Measurements from ENCODE around the gene SSH3. TPM values are rescaled to one million over a fixed set of nuclear protein-coding genes. Genes with fewer than 3 reads are reported as not detected.

Gene SSH3
- total and polyA plus RNA-seq, 11 donors = 8.1 to 23.9 (median 15.8) TPM

- intact Hi-C loops (cut with DNase I) = loop anchor here in 9 of 10 donors (1.0 to 2.0 kb wide), 6 partner anchors 16 to 150 kb away; partner anchors contain the start of gene CLCF1 (in 1 of the 9)
- WGBS, 4 donors = 34 to 40% (median 37%) methylated on average over 3 of the region's 3 CpGs
- H3K27ac ChIP-seq = peak overlapping the region in 11 of 12 donors; percentile 35 to 100 (median 99)
- ATAC-seq = no peak
- H3K36me3 ChIP-seq = no peaks in the 10 kb centered on the region
- H3K27me3 ChIP-seq = no peaks in the 10 kb centered on the region
- H3K4me3 ChIP-seq = no peak overlapping the region
- TF ChIP-seq CTCF (IDR thresholded peaks at IDR 0.05) (peak; percentile 80 to 95 (median 90)), POLR2A (IDR thresholded peaks at IDR 0.05) (no peak)
- DNase-seq = peak in 4 of 5 donors; percentile 61 to 70 (median 65)
- H3K9me3 ChIP-seq = no peaks in the 10 kb centered on the region
- H3K4me1 ChIP-seq = peaks cover 6 to 55% (median 45%) of the 10 kb centered on the region in 12 donors
These were observed 53.7 kb downstream of the SSH3 start for GRCh38 chr11:67356864-67357561.

- TF ChIP-seq CTCF (IDR thresholded peaks at IDR 0.05) (no peak), POLR2A (IDR thresholded peaks at IDR 0.05) (no peak)
- 74 to 82% (median 78%) methylated on average over 12 of the region's 12 CpGs for WGBS, 4 donors
- peaks cover 6 to 49% (median 37%) of the 10 kb centered on the region in 12 donors for H3K4me1 ChIP-seq
These were observed 54.7 kb downstream of the SSH3 start for GRCh38 chr11:67357831-67358670.

More at GRCh38 chr11:67357831-67358670, 54.7 kb downstream of the SSH3 start:
- Histone ChIP-seq H3K4me3 (no peak overlapping the region), H3K27ac (peak overlapping the region in 1 of 12 donors; percentile 99), H3K9me3 (no peaks in the 10 kb centered on the region), H3K27me3 (no peaks in the 10 kb centered on the region), H3K36me3 (no peaks in the 10 kb centered on the region)
- DNase-seq (no peak), ATAC-seq (no peak)
- intact Hi-C loops (cut with DNase I) = loop anchor here in 9 of 10 donors (1.0 to 2.0 kb wide), 6 partner anchors 15 to 149 kb away; partner anchors contain the start of gene CLCF1 (in 1 of the 9)

Other genes with a start within 250 kb of the SSH3 start
- 100 to 1,000 TPM in 1 of 9 donors, 10 to 100 TPM in 8; 17.1 to 149 (median 36.8) TPM for gene RHOD, start 246.7 kb upstream of the SSH3 start, total RNA-seq
- 10 to 100 TPM; 79.2 to 86.2 TPM for gene RHOD, start 246.7 kb upstream of the SSH3 start, polyA plus RNA-seq
- 10 to 100 TPM; 26.7 to 66.4 (median 38.6) TPM for gene KDM2A, start 184.3 kb upstream of the SSH3 start, total RNA-seq
- gene KDM2A, start 184.3 kb upstream of the SSH3 start, polyA plus RNA-seq = 10 to 100 TPM; 23.4 to 33.5 TPM
- 100 to 1,000 TPM in 1 of 9 donors, 10 to 100 TPM in 8; 40.1 to 107 (median 49.6) TPM for gene GRK2, start 37.1 kb upstream of the SSH3 start, total RNA-seq
- 10 to 100 TPM; 55.6 to 63.8 TPM for gene GRK2, start 37.1 kb upstream of the SSH3 start, polyA plus RNA-seq
- 10 to 100 TPM in 6 of 9 donors, 1 to 10 TPM in 3; 7.6 to 43.6 (median 12.8) TPM for gene ANKRD13D, start 14.2 kb upstream of the SSH3 start, total RNA-seq
- 10 to 100 TPM; 12.3 to 17.6 TPM for gene ANKRD13D, start 14.2 kb upstream of the SSH3 start, polyA plus RNA-seq
- gene POLD4, start 50.0 kb downstream of the SSH3 start, total RNA-seq = 100 to 1,000 TPM in 1 of 9 donors, 10 to 100 TPM in 8; 36.0 to 131 (median 57.1) TPM
- gene POLD4, start 50.0 kb downstream of the SSH3 start, polyA plus RNA-seq = 100 to 1,000 TPM in 1 of 2 donors, 10 to 100 TPM in 1; 83.0 to 164 TPM
- 1 to 10 TPM in 5 of 9 donors, under 1 TPM in 4; 0.25 to 6.1 (median 1.7) TPM for gene CLCF1, start 70.1 kb downstream of the SSH3 start, total RNA-seq
- 10 to 100 TPM in 1 of 2 donors, under 1 TPM in 1; 0.99 to 17.1 TPM for gene CLCF1, start 70.1 kb downstream of the SSH3 start, polyA plus RNA-seq
- 1 to 10 TPM; 3.5 to 9.1 (median 5.8) TPM for gene RAD9A, start 88.5 kb downstream of the SSH3 start, total RNA-seq
- gene RAD9A, start 88.5 kb downstream of the SSH3 start, polyA plus RNA-seq = 1 to 10 TPM; 7.6 to 8.0 TPM
- gene PPP1CA, start 98.3 kb downstream of the SSH3 start, total RNA-seq = 100 to 1,000 TPM in 7 of 9 donors, 10 to 100 TPM in 2; 90.3 to 151 (median 105) TPM
- 100 to 1,000 TPM in 1 of 2 donors, 10 to 100 TPM in 1; 94.4 to 207 TPM for gene PPP1CA, start 98.3 kb downstream of the SSH3 start, polyA plus RNA-seq
- 10 to 100 TPM in 1 of 9 donors, 1 to 10 TPM in 4, under 1 TPM in 4; 0.14 to 14.2 (median 1.6) TPM for gene TBC1D10C, start 100.6 kb downstream of the SSH3 start, total RNA-seq
- gene TBC1D10C, start 100.6 kb downstream of the SSH3 start, polyA plus RNA-seq = under 1 TPM; 0.61 to 0.88 TPM
- 10 to 100 TPM in 5 of 9 donors, 1 to 10 TPM in 4; 3.5 to 33.6 (median 11.8) TPM for gene CARNS1, start 112.1 kb downstream of the SSH3 start, total RNA-seq
- gene CARNS1, start 112.1 kb downstream of the SSH3 start, polyA plus RNA-seq = 1 to 10 TPM in 1 of 2 donors, under 1 TPM in 1; 0.89 to 6.2 TPM
- gene RPS6KB2, start 125.0 kb downstream of the SSH3 start, total RNA-seq = 10 to 100 TPM; 19.3 to 32.8 (median 25.2) TPM
- gene RPS6KB2, start 125.0 kb downstream of the SSH3 start, polyA plus RNA-seq = 10 to 100 TPM; 33.3 to 36.0 TPM
- gene PTPRCAP, start 134.2 kb downstream of the SSH3 start, total RNA-seq = 10 to 100 TPM in 1 of 9 donors, 1 to 10 TPM in 4, under 1 TPM in 4; 0.50 to 11.0 (median 1.3) TPM
- gene PTPRCAP, start 134.2 kb downstream of the SSH3 start, polyA plus RNA-seq = 1 to 10 TPM; 1.1 to 1.4 TPM
- 10 to 100 TPM; 14.6 to 53.3 (median 21.2) TPM for gene CORO1B, start 139.9 kb downstream of the SSH3 start, total RNA-seq
- 10 to 100 TPM; 17.1 to 37.0 TPM for gene CORO1B, start 139.9 kb downstream of the SSH3 start, polyA plus RNA-seq
- not detected for gene GPR152, start 149.2 kb downstream of the SSH3 start, total RNA-seq
- gene GPR152, start 149.2 kb downstream of the SSH3 start, polyA plus RNA-seq = not detected
- 1 to 10 TPM in 3 of 9 donors, under 1 TPM in 5, not detected in 1; 0.25 to 4.2 (median 0.61) TPM for gene CABP4, start 151.8 kb downstream of the SSH3 start, total RNA-seq
- under 1 TPM; 0.44 to 0.57 TPM for gene CABP4, start 151.8 kb downstream of the SSH3 start, polyA plus RNA-seq
- 100 to 1,000 TPM in 2 of 9 donors, 10 to 100 TPM in 7; 67.0 to 146 (median 77.2) TPM for gene TMEM134, start 165.7 kb downstream of the SSH3 start, total RNA-seq
- gene TMEM134, start 165.7 kb downstream of the SSH3 start, polyA plus RNA-seq = 10 to 100 TPM; 83.6 to 86.8 TPM
- 10 to 100 TPM; 41.7 to 69.2 (median 53.0) TPM for gene AIP, start 179.5 kb downstream of the SSH3 start, total RNA-seq
- 10 to 100 TPM; 73.1 to 96.4 TPM for gene AIP, start 179.5 kb downstream of the SSH3 start, polyA plus RNA-seq
- gene PITPNM1, start 201.8 kb downstream of the SSH3 start, total RNA-seq = 10 to 100 TPM; 24.9 to 69.1 (median 34.3) TPM
- 10 to 100 TPM; 24.2 to 59.9 TPM for gene PITPNM1, start 201.8 kb downstream of the SSH3 start, polyA plus RNA-seq
- gene CDK2AP2, start 204.6 kb downstream of the SSH3 start, total RNA-seq = 100 to 1,000 TPM in 2 of 9 donors, 10 to 100 TPM in 7; 37.0 to 123 (median 59.3) TPM
- gene CDK2AP2, start 204.6 kb downstream of the SSH3 start, polyA plus RNA-seq = 100 to 1,000 TPM in 1 of 2 donors, 10 to 100 TPM in 1; 82.7 to 461 TPM
- not detected for gene CABP2, start 219.9 kb downstream of the SSH3 start, total RNA-seq
- not detected for gene CABP2, start 219.9 kb downstream of the SSH3 start, polyA plus RNA-seq